IMR-90 (cell line): ENCODE data around the gene BGLAP. TPM values are rescaled to one million over a fixed set of nuclear protein-coding genes. Genes with fewer than 3 reads are reported as not detected.

Experiments used
- ATAC-seq: fragments of 200-7000 bp; cut with Tn5 transposase; 2 replicates; pipeline ENCODE4 v1.9.1; 2020; ENCODE audit warnings: low read depth, mild to moderate bottlenecking, moderate library complexity
- BruUV-seq: library from RNA; stranded (reverse); fragments of 400-500 nt; replicated peaks from 2 replicates; lab custom pipeline; 2021; lab: Mats Ljungman, UMichigan
- CTCF ChIA-PET: fragments of 300-600 bp; formaldehyde crosslinking; extraction: SDS; loops from one replicate; lab custom pipeline; 2021; ENCODE audit warnings: antibody characterized with exemption; lab: Yijun Ruan, JAX
- POLR2A ChIA-PET: fragments of 300-600 bp; sonication (Branson Sonifier 250); formaldehyde crosslinking; loops from one replicate; lab custom pipeline; 2022; ENCODE audit warnings: antibody characterized with exemption; ENCODE audit not compliant: unreplicated experiment; lab: Charles Lee
- DNase-seq: peaks from one replicate; pipeline ENCODE4 v3.0.0; 2013
- H2AFZ ChIP-seq: replicated peaks from 2 replicates; pipeline ENCODE3; 2013; ENCODE audit warnings: low read length, mild to moderate bottlenecking; ENCODE audit not compliant: poor library complexity
- H2AK5ac ChIP-seq: 2 replicates; pipeline ENCODE4 v1.6.1; 2013; ENCODE audit warnings: low read depth, low read length, inconsistent platforms
- H2AK9ac ChIP-seq: replicated peaks from 2 replicates; pipeline ENCODE3; 2013; ENCODE audit warnings: mild to moderate bottlenecking, low read depth, low read length, moderate library complexity; ENCODE audit not compliant: poor library complexity
- H2BK120ac ChIP-seq: 2 replicates; pipeline ENCODE4 v1.6.1; 2013; ENCODE audit warnings: low read depth, low read length, inconsistent platforms
- H2BK15ac ChIP-seq: 3 replicates; pipeline ENCODE4 v1.6.1; 2013; ENCODE audit warnings: low read depth, low read length, inconsistent platforms
- H2BK20ac ChIP-seq: 2 replicates; pipeline ENCODE4 v1.6.1; 2013; ENCODE audit warnings: low read depth, mild to moderate bottlenecking, inconsistent platforms, low read length, moderate library complexity
- H2BK5ac ChIP-seq: 2 replicates; pipeline ENCODE4 v1.6.1; 2013; ENCODE audit warnings: mild to moderate bottlenecking, low read depth, low read length, inconsistent platforms; ENCODE audit not compliant: poor library complexity, severe bottlenecking
- H3K14ac ChIP-seq: replicated peaks from 2 replicates; pipeline ENCODE4 v1.6.1; 2013; ENCODE audit warnings: low read depth, low read length, inconsistent platforms
- H3K18ac ChIP-seq: 2 replicates; pipeline ENCODE4 v1.6.1; 2013; ENCODE audit warnings: low read depth, low read length, control low read depth
- H3K23ac ChIP-seq: 2 replicates; pipeline ENCODE4 v1.6.1; 2013; ENCODE audit warnings: low read depth, low read length, inconsistent platforms
- H3K27ac ChIP-seq: 2 replicates; pipeline ENCODE4 v1.5.1; 2013; ENCODE audit warnings: mild to moderate bottlenecking, control low read depth, low read length; ENCODE audit not compliant: insufficient read depth
- H3K27me3 ChIP-seq: 2 replicates; pipeline ENCODE4 v1.6.1; 2013; ENCODE audit warnings: low read length; ENCODE audit not compliant: control insufficient read depth, insufficient read depth
- H3K36me3 ChIP-seq: 2 replicates; pipeline ENCODE4 v1.6.1; 2013; ENCODE audit warnings: low read length, mixed read lengths; ENCODE audit not compliant: control insufficient read depth, insufficient read depth
- H3K4ac ChIP-seq: 2 replicates; pipeline ENCODE4 v1.6.1; 2013; ENCODE audit warnings: low read depth, low read length, inconsistent platforms
- H3K4me1 ChIP-seq: 2 replicates; pipeline ENCODE4 v1.6.1; 2013; ENCODE audit warnings: low read length, mixed read lengths; ENCODE audit not compliant: control insufficient read depth, insufficient read depth
- H3K4me2 ChIP-seq: 2 replicates; pipeline ENCODE4 v1.6.1; 2013; ENCODE audit warnings: low read depth, mild to moderate bottlenecking, control low read depth, low read length, moderate library complexity
- H3K4me3 ChIP-seq: 2 replicates; pipeline ENCODE4 v1.5.1; 2013; ENCODE audit warnings: low read depth, mild to moderate bottlenecking, control low read depth, low read length, moderate library complexity; ENCODE audit not compliant: insufficient read depth
- H3K56ac ChIP-seq: 2 replicates; pipeline ENCODE4 v1.6.1; 2013; ENCODE audit warnings: low read length, inconsistent platforms; ENCODE audit not compliant: insufficient read depth; ENCODE audit errors: extremely low read depth
- H3K79me1 ChIP-seq, 2 experiments: 2 replicates each; pipeline ENCODE4 v1.6.1; 2013; ENCODE audit warnings: low read length in 2 of 2, inconsistent platforms in 1 of 2, low read depth in 1 of 2
- H3K9ac ChIP-seq: 2 replicates; pipeline ENCODE4 v1.6.1; 2013; ENCODE audit warnings: low read depth, low read length, control low read depth
- H3K9me1 ChIP-seq: 2 replicates; pipeline ENCODE4 v1.6.1; 2013; ENCODE audit warnings: low read length, inconsistent platforms; ENCODE audit not compliant: insufficient read depth
- H3K9me3 ChIP-seq: 2 replicates; pipeline ENCODE4 v1.6.1; 2013; ENCODE audit warnings: low read length; ENCODE audit not compliant: control insufficient read depth, insufficient read depth
- H4K20me1 ChIP-seq: 2 replicates; pipeline ENCODE4 v1.6.1; 2013; ENCODE audit warnings: low read length, inconsistent platforms; ENCODE audit not compliant: insufficient read depth
- H4K5ac ChIP-seq: 2 replicates; pipeline ENCODE4 v1.6.1; 2013; ENCODE audit warnings: mild to moderate bottlenecking, low read depth, low read length, control low read depth
- H4K8ac ChIP-seq, 2 experiments: 2 replicates each; pipeline ENCODE4 v1.6.1; 2013; ENCODE audit warnings: low read depth in 2 of 2, low read length in 2 of 2, control low read depth in 1 of 2, inconsistent platforms in 1 of 2
- H4K91ac ChIP-seq: 2 replicates; pipeline ENCODE4 v1.6.1; 2013; ENCODE audit warnings: low read depth, low read length, inconsistent platforms; ENCODE audit not compliant: insufficient read depth
- CEBPB ChIP-seq: IDR thresholded peaks from 2 replicates; pipeline ENCODE4 v1.6.1; 2012; ENCODE audit warnings: low read depth, low read length, improper control_type of control experiment
- CHD1 ChIP-seq: IDR thresholded peaks from 2 replicates; pipeline ENCODE4 v1.6.1; 2012; ENCODE audit warnings: low read depth, low read length, improper control_type of control experiment
- CTCF ChIP-seq: conservative IDR thresholded peaks from 2 replicates; pipeline ENCODE4 v1.5.1; 2012; ENCODE audit warnings: mild to moderate bottlenecking, low read depth, low read length, improper control_type of control experiment
- ELK1 ChIP-seq: fragments of 150-350 bp; IDR thresholded peaks from 2 replicates; pipeline ENCODE4 v1.6.1; 2016; ENCODE audit warnings: low read depth, mild to moderate bottlenecking, low read length, moderate library complexity, borderline replicate concordance
- FOS ChIP-seq: fragments of 150-350 bp; IDR thresholded peaks from 2 replicates; pipeline ENCODE4 v1.6.1; 2016; ENCODE audit warnings: low read depth, low read length
- MXI1 ChIP-seq: IDR thresholded peaks from 2 replicates; pipeline ENCODE4 v1.6.1; 2012; ENCODE audit warnings: low read depth, mild to moderate bottlenecking, low read length, moderate library complexity, borderline replicate concordance
- NFE2L2 ChIP-seq: fragments of 150-350 bp; IDR thresholded peaks from 2 replicates; pipeline ENCODE4 v1.6.1; 2016; ENCODE audit warnings: low read depth, mild to moderate bottlenecking, low read length
- POLR2A ChIP-seq: IDR thresholded peaks from 2 replicates; pipeline ENCODE4 v1.6.1; 2012; ENCODE audit warnings: mild to moderate bottlenecking, low read depth, low read length
- RAD21 ChIP-seq: IDR thresholded peaks from 2 replicates; pipeline ENCODE4 v1.6.1; 2012; ENCODE audit warnings: low read length, improper control_type of control experiment
- RCOR1 ChIP-seq: IDR thresholded peaks from 2 replicates; pipeline ENCODE4 v1.6.1; 2012; ENCODE audit warnings: mild to moderate bottlenecking, low read length, improper control_type of control experiment; ENCODE audit not compliant: insufficient replicate concordance
- RFX5 ChIP-seq: IDR thresholded peaks from 2 replicates; pipeline ENCODE4 v1.8.0; 2012; ENCODE audit warnings: low read depth, mild to moderate bottlenecking, low read length, moderate library complexity
- SMC3 ChIP-seq: fragments of 150-350 bp; IDR thresholded peaks from 2 replicates; pipeline ENCODE4 v1.6.1; 2016; ENCODE audit warnings: low read depth, mild to moderate bottlenecking, antibody characterized with exemption, low read length, moderate library complexity
- USF2 ChIP-seq: fragments of 150-350 bp; IDR thresholded peaks from 2 replicates; pipeline ENCODE4 v1.6.1; 2017; ENCODE audit warnings: mild to moderate bottlenecking, antibody characterized with exemption, low read length, low read depth
- WGBS, 2 experiments: methylation state at CpG; one replicate each; pipeline versions ENCODE4 v1.1.5 to v1.1.7; 2013; ENCODE audit warnings: missing lambda C conversion rate in 2 of 2; ENCODE audit not compliant: insufficient read length in 1 of 2; ENCODE audit errors: extremely low coverage in 2 of 2; 5-methylcytosine and 5-hydroxymethylcytosine counted together
- dilution Hi-C: fragments of 300-500 bp; cut with HindIII; formaldehyde crosslinking; loops from one replicate; pipeline ENCODE4 v1.14.3; 2018; ENCODE audit warnings: low sequenced_read_pairs; ENCODE audit not compliant: unreplicated experiment
- in situ Hi-C: fragments of 300-500 bp; cut with MboI; formaldehyde crosslinking; loops from 3 replicates; pipeline ENCODE4 v1.14.3; 2019; ENCODE audit warnings: low sequenced_read_pairs, inconsistent platforms, mixed read lengths
- intact Hi-C: fragments of 100-400 bp; cut with micrococcal nuclease; formaldehyde crosslinking; loops from 2 replicates; pipeline ENCODE4 v1.10.0; 2022
- polyA plus RNA-seq, 3 experiments: library from polyadenylated mRNA; depleted of rRNA; stranded (reverse); fragments of >200 nt; gene quantifications; 2 replicates each; pipeline ENCODE4 v1.2.3, GENCODE V29; 2012; ENCODE audit warnings: low replicate concordance in 1 of 3
- total RNA-seq: library from RNA; depleted of rRNA; stranded (reverse); fragments of >200 nt; gene quantifications from 2 replicates; pipeline ENCODE4 v1.2.3, GENCODE V29; 2012

Gene BGLAP
- total and polyA plus RNA-seq, 2 of the 4 experiments (the other 2 are of a cell fraction), result 0.67 TPM; not detected in 1

- ChIA-PET POLR2A (interaction anchor here (0.5 to 1.5 kb wide), 4 partner anchors 16 to 217 kb away, joined by 3 to 16 read pairs (median 4); partner anchors contain the start of gene PMF1), CTCF (interaction anchor here (0.7 kb wide), 1 partner anchor 103 kb away, joined by 6 read pairs; no protein-coding TSS in a partner anchor)
- 0% methylated on average over 10 of the region's 59 CpGs; no CpG with 5 or more reads in 1 of the 2 experiments for WGBS, 2 experiments
- peak within 1 kb of the TSS; percentile 48 for H4K91ac ChIP-seq
- peak within 1 kb of the TSS; percentile 93 for H3K23ac ChIP-seq
- peak within 1 kb of the TSS; percentile 57 for H2BK5ac ChIP-seq
- no peaks in the 10 kb centered on the region for H3K9me3 ChIP-seq
- peaks cover 22 to 45% of the 10 kb centered on the region in 2 experiments for H3K79me1 ChIP-seq
- ATAC-seq (peak; percentile 99), DNase-seq (peak; percentile 99)
- peaks cover 7% of the 10 kb centered on the region; the same call in 1 of the 2 replicates for H3K36me3 ChIP-seq
- H4K8ac ChIP-seq, result peak within 1 kb of the TSS; percentile 84 to 94
- in situ Hi-C loops, result no loop called here
- peak within 1 kb of the TSS; percentile 20; the same call in 1 of the 2 replicates for H3K18ac ChIP-seq
- H3K27me3 ChIP-seq, result no peaks in the 10 kb centered on the region
- H3K56ac ChIP-seq, result peak within 1 kb of the TSS; percentile 72
- peak within 1 kb of the TSS; percentile 93 for H2AFZ ChIP-seq
- intact Hi-C loops, result loop anchor here (2.0 kb wide), 1 partner anchor 47 kb away; no protein-coding TSS in a partner anchor
- peak within 1 kb of the TSS; percentile 62 for H4K5ac ChIP-seq
- peak within 1 kb of the TSS; percentile 93 for H2AK5ac ChIP-seq
- peaks cover 13% of the 10 kb centered on the region for H4K20me1 ChIP-seq
- H2BK20ac ChIP-seq, result no peak within 1 kb of the TSS
- dilution Hi-C loops, result no loop called here
- peak within 1 kb of the TSS; percentile 60 for H3K4me3 ChIP-seq
- H3K4ac ChIP-seq, result peak within 1 kb of the TSS; percentile 86
- H3K9me1 ChIP-seq, result peaks cover 12% of the 10 kb centered on the region
- peak within 1 kb of the TSS; percentile 89 for H2AK9ac ChIP-seq
- peak within 1 kb of the TSS; percentile 57; the same call in 1 of the 3 replicates for H2BK15ac ChIP-seq
- peak within 1 kb of the TSS; percentile 87 for H3K14ac ChIP-seq
- peak within 1 kb of the TSS; percentile 68 for H3K27ac ChIP-seq
- BruUV-seq, result TSS peak; percentile 77
- H3K4me1 ChIP-seq, result no peaks in the 10 kb centered on the region
- peak within 1 kb of the TSS; percentile 82 for H3K9ac ChIP-seq
- peak within 1 kb of the TSS; percentile 79 for H3K4me2 ChIP-seq
- H2BK120ac ChIP-seq, result peak within 1 kb of the TSS; percentile 53
- TF ChIP-seq POLR2A, result peak; percentile 92
- no peak for TF ChIP-seq RAD21
- TF ChIP-seq ELK1, result no peak
- TF ChIP-seq FOS, result 0 out of 2 replicates have a peak, but pooled peaks have one; percentile 2
- TF ChIP-seq CEBPB, result peak; percentile 0; the same call in 1 of the 2 replicates
- TF ChIP-seq NFE2L2, result no peak
- TF ChIP-seq RFX5, result no peak
- TF ChIP-seq USF2, result peak; percentile 54; the same call in 1 of the 2 replicates
- peak; percentile 61 for TF ChIP-seq CTCF
- no peak for TF ChIP-seq CHD1
- no peak for TF ChIP-seq SMC3
- TF ChIP-seq RCOR1, result no peak
- peak; percentile 25; the same call in 1 of the 2 replicates for TF ChIP-seq MXI1
These were observed 48.3 kb upstream of the BGLAP start, which contains the start of gene SLC25A44 for GRCh38 chr1:156193488-156194299. SLC25A44 (plus strand) TSS chr1:156194104; CDS start chr1:156199848, 5,744 bp downstream.
